HG02970 (cell line): ENCODE results near the gene DRC1.

Source experiments
- ATAC-seq: cut with Tn5 transposase; IDR thresholded peaks from one replicate; pipeline ENCODE4 v1.9.1; 2021; ENCODE audit warnings: mild to moderate bottlenecking, moderate library complexity, moderate number of reproducible peaks; ENCODE audit not compliant: unreplicated experiment, low FRiP score

Gene DRC1

GRCh38 chr2:26396734-26397298, 4.9 kb upstream of the DRC1 start:
- ATAC-seq, result no peak

- ATAC-seq, result no peak
These were observed 1.8 kb upstream of the DRC1 start for GRCh38 chr2:26399771-26400376.

- ATAC-seq, result no peak
These were observed 997 bp upstream of the DRC1 start for GRCh38 chr2:26400723-26401122.

- no peak for ATAC-seq
These were observed 5.8 kb downstream of the DRC1 start for GRCh38 chr2:26407526-26407925.

- ATAC-seq, result no peak
These were observed 8.1 kb downstream of the DRC1 start for GRCh38 chr2:26409785-26410184.

- no peak for ATAC-seq
These were observed 9.1 kb downstream of the DRC1 start for GRCh38 chr2:26410764-26411243.

GRCh38 chr2:26411419-26411818, 9.7 kb downstream of the DRC1 start:
- no peak for ATAC-seq

GRCh38 chr2:26412091-26412673, 10.5 kb downstream of the DRC1 start:
- ATAC-seq, result no peak

- no peak for ATAC-seq
These were observed 12.6 kb downstream of the DRC1 start for GRCh38 chr2:26414311-26414710.

GRCh38 chr2:26421961-26422360, 20.2 kb downstream of the DRC1 start:
- ATAC-seq, result no peak

GRCh38 chr2:26422947-26423629, 21.4 kb downstream of the DRC1 start:
- ATAC-seq, result no peak

GRCh38 chr2:26423750-26424149, 22.0 kb downstream of the DRC1 start:
- ATAC-seq, result no peak

- ATAC-seq, result no peak
These were observed 22.5 kb downstream of the DRC1 start for GRCh38 chr2:26424221-26424620.

- no peak for ATAC-seq
These were observed 27.1 kb downstream of the DRC1 start for GRCh38 chr2:26428846-26429245.

GRCh38 chr2:26429779-26430578, 28.3 kb downstream of the DRC1 start:
- no peak for ATAC-seq

GRCh38 chr2:26430826-26431225, 29.1 kb downstream of the DRC1 start:
- ATAC-seq, result no peak

- no peak for ATAC-seq
These were observed 30.6 kb downstream of the DRC1 start for GRCh38 chr2:26432363-26432762.

GRCh38 chr2:26432859-26433258, 31.1 kb downstream of the DRC1 start:
- no peak for ATAC-seq

GRCh38 chr2:26435106-26435505, 33.4 kb downstream of the DRC1 start:
- ATAC-seq, result no peak

- ATAC-seq, result no peak
These were observed 36.8 kb downstream of the DRC1 start for GRCh38 chr2:26438526-26438925.

- ATAC-seq, result no peak
These were observed 37.2 kb downstream of the DRC1 start for GRCh38 chr2:26438926-26439325.
